GM18519 (cell line): ENCODE measurements around the gene N4BP2.
"Not testable (repeated sequence)": the region's sequence is repeated elsewhere in the genome, so short reads cannot be mapped to it uniquely, and the experiment has no call there.

Source experiments
- ATAC-seq: cut with Tn5 transposase; IDR thresholded peaks from one replicate; pipeline ENCODE4 v1.9.1; 2021; ENCODE audit warnings: mild to moderate bottlenecking, moderate library complexity; ENCODE audit not compliant: unreplicated experiment, low FRiP score

N4BP2 gene

GRCh38 chr4:40056716-40057585 lies at the start of gene N4BP2:
Gene N4BP2 (plus strand): TSS chr4:40056850. CDS start chr4:40097341, 40,491 bp downstream.
- no peak for ATAC-seq

- no peak for ATAC-seq
These were observed 40.6 kb upstream of the N4BP2 start for GRCh38 chr4:40016007-40016406.

DNA sequence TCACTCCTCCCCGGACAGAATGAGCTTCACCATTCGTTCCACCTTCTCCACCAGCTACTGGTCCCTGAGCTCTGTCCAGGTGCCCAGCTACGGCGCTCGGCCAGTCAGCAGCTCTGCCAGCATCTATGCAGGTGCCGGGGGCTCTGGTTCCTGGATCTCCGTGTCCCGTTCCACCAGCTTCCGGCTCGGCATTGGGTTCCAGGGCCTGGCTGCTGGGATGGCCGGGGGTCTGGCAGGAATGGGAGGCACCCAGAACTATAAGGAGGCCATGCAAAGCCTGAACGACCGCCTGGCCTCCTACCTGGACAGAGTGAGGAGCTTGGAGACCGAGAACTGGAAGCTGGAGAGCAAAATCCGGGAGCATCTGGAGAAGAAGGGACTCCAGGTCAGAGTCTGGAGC lies 36.4 kb upstream of the N4BP2 start:
- no peak for ATAC-seq

GRCh38 chr4:40021116-40021515 lies 35.5 kb upstream of the N4BP2 start:
- ATAC-seq: not testable (repeated sequence)

DNA sequence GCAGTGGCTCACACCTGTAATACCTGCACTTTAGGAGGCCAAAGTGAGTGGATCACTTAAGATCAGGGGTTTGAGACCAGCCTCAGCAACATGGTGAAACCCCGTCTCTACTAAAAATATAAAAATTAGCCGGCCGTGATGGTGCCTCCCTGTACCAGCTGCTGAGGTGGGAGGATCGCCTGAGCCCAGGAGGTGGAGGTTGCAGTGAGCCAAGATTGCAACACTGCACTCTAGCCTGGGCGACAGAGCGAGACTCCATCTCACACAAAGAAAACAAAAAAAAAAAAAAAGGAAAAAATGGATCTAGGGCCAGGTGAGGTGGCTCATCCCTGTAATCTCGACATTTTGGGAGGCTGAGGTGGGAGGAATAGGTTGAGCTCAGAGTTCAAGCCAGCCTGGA lies 32.6 kb upstream of the N4BP2 start:
- not testable (repeated sequence) for ATAC-seq

DNA sequence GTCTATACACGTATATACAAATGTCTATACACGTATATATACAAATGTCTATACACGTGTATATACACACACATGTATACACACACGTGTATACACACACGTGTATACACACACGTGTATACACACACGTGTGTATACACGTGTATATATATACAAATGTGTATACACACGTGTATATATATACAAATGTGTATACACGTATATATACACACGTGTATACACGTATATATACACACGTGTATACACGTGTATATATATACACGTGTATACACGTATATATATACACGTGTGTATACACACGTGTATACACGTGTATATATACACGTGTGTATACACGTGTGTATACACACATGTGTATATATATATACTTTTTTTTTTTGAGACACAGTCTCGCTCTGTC lies 23.9 kb upstream of the N4BP2 start:
- no peak for ATAC-seq

DNA sequence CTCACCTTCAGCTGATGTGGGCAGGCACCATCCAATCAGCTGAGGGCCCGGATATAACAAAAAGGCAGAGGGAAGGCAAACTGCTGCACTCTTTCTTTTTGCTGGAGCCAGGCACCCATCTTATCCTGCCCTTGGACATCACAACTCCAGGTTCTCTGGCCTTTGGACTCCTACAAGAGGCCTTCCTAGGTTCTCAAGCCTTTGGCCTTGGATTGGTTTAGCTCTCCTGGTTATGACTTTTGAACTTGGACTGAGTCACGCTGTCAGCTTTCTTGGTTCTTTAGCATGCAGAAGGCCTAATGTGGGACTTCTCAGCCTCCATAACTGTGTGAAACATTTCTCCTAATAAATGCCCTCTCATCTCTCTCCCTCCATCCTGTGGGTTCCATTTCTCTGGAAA lies 23.0 kb upstream of the N4BP2 start:
- no peak for ATAC-seq

DNA sequence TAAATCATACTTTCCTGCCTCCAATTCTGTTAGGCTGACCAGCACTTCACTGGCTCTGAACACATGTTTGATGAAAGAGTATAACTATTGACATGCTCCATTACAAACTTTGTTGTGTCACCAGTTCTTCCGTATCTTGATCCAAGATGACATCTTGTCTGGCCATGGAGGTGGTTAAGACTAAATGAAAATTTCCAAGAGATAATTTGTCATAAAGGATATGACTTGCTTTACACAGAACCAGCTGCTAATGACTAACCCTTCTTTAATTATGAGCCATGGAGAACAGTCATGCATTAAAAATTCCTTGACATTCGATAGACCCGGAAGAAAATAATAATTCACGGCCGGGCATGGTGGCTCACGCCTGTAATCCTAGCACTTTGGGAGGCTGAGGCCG lies 17.7 kb upstream of the N4BP2 start:
- ATAC-seq: no peak

DNA sequence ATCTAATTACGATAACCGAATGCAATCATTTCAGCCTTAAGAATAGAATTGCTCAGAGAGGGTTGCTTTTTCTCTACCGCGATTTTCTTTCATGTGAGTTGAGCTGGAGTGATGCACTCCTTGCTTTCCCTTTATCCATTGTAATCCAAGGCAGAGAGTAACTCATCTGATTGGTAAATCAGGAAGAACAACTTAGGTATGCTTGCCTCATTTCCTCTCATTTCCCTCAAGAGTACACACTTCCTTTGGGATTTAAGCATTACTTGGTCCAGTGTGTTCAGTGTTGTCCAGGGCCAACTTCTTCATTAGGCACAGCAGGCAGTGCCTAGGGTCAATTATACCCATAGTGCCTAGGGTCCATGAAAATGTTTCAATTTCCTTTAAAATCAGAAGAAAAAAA lies 15.7 kb upstream of the N4BP2 start:
- no peak for ATAC-seq

DNA sequence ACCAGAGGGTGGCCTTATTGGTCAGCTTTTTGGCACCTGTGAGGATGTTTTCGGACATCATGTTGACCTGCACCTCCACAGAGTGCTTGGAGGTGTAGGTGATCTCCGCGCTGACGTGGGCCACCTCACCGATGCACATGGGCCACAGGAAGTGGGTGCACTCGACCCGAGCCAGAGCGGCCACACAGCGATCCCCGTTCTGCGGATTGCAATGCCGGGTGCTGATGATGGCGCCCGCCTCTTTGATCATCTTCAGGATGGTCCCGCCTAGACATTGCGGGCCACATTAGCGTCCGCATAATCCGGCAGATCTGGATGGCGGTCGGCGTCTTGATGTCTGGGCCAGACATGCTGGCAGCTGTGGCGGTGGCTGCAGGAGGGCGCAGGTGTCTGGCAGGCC lies 12.9 kb upstream of the N4BP2 start:
- ATAC-seq: no peak

GRCh38 chr4:40046311-40046980 lies 10.2 kb upstream of the N4BP2 start:
- no peak for ATAC-seq

GRCh38 chr4:40053161-40053560 lies 3.5 kb upstream of the N4BP2 start:
- no peak for ATAC-seq

DNA sequence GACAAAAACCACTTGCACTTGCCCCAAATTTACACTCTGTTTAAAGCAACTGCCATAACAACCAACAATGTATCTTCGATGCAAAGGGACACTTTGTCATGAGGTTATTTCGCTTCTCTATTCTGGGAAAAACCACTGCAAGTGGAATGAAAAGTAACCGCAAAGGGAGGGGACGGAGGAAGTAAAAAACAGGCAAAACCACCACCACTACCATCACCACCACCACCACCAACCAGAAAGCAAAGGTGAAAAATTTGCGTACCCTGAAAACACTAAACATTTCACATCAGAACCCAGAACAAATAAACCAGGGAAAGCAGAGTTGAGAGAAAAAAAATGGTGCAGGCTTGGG lies 1.2 kb upstream of the N4BP2 start:
- no peak for ATAC-seq

DNA sequence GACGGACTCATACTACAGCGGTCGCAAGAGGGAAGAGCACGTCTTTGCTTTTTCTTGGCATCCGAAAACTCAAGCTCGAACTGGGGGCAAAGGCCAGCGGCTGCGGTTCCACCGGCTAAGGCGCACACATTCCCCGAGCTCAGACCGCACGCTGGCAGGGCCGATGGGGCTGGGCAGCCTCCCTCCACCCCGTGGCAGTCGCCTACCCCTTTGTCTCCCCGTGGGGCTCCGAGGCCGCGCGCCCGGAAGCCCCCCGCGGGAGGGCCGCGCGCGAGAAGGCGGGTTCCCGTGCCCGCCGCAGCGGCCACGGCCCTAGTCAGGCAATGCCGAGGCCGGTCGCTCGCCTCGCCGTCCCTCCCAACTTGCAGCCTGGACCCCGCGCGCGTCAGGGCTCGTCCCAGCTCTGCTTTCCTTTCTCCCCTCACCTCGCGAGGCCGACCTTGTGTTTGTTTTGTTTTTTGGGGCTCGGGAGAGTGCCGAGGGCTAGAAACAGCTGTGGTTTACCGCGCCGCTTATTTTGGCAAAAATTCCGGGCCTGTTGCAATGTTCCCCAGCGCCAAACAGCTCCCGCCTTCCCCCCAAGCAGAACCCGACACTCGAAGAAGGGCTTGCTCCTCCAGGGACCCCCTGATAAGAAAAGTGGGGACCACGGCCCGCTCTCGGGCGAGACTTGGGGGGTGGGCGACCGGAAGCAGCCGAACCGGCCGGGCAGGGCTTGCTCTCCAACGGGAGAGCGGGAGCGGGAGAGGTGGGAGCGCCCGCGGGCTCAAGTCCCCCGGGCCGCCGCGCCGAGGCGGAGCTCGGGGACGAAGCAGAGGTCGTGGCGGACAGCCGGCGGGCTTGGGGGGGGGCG lies 561 bp upstream of the N4BP2 start:
- no peak for ATAC-seq

DNA sequence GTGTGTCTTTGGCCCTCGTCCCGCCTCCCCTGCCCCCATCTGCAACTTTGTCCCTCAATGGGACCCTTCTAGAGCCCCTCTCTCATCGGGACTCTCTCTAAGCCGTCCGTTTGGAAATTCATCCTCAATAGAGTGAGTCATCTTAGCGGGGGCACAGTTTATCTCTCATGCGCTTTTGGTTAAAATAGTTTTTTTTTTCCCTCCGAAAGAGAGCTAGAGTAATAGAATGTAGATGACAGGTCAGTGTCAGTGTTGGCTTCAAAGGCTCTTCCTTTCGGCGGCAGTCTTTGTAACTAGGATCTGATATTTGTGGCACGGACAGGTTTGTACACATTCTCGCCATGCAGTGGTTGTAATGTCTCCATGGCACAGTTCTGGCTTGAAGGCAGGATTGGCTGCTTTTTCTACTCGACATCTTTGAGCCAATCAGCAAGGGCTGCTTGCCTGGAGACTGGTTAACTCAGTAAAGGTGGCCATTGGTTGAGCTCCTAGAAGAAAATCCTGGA lies 989 bp downstream of the N4BP2 start:
- peak; percentile 82 for ATAC-seq

DNA sequence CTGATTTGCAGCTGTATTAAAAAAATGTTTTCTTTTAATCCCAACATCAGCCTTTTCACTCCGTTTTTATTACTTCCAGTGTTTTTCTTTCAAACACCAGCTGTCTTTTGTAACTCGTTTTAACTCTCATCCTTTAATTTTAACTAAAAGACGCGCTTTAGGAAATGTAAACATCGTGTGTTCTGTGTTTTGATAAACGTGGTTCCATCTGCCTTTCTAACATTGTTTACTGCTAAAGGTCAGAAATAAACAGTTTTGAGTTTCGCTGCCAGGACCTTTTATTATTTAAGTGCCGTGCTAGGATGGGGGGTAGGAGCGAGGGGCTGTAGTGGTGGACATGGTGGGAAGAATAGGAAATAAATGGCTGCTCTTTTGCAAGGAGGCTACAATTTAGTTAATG lies 1.5 kb downstream of the N4BP2 start:
- ATAC-seq: no peak

DNA sequence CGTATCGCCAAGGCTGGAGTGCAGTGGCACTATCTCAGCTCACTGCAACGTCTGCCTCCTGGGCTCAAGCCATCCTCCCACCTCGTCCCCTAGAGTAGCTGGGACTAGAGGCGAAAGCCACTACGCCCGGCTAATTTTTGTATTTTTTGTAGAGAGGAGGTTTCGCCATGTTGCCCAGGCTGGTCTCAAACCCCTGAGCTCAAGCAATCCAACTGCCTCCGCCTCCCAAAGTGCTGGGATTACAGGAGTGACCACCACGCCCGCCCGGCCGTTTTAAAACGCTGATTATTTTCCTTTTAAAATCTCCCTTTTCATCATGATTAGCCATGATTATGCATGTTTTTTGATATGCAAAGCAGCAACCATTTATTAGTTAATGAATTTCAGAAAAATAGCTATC lies 2.2 kb downstream of the N4BP2 start:
- ATAC-seq: no peak

GRCh38 chr4:40059362-40059761 lies 2.7 kb downstream of the N4BP2 start:
- ATAC-seq: no peak

DNA sequence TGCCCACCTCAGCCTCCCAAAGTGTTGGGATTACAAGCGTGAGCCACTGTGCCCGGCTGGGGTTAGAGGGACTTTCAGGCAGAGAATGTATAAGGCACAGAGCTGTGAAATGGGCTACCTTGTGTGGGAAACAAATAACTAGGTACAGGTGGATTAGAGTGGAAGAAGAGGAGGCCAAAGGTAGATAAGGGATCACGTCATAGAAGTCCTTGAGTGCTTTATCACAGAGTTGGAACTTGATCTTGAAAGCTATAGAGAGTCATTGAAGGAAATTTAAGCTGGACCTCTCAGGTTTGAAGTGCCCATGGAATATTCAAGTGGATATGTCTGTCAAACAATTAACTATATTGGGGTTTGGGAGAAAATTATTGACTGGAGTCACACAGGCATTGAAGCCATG lies 8.4 kb downstream of the N4BP2 start:
- no peak for ATAC-seq

DNA sequence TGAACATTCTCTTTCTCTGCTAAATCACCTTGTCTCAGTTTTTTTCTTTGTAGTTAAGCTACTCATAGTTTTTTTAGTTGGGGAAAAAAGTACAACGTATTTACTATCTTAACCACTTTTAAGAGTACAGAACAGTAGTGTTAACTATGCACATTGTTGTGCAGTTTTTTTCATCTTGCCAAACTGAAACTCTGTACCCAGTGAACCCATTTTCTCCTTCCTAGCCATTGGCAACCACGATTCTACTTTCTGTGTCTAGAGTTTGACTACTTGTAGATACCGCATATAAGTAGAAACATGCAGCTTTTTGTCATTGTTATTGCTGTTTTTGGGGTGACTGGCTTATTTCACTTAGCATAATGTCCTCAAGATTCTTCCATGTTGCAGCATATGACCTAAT lies 10.0 kb downstream of the N4BP2 start:
- ATAC-seq: no peak

- ATAC-seq: no peak
These were observed 13.7 kb downstream of the N4BP2 start for GRCh38 chr4:40070387-40070786.
